HK-2 (cell line): ENCODE results near the gene BDH2.

Source experiments
- DNase-seq: peaks from one replicate; pipeline ENCODE4 v3.0.0-alpha.2; 2018; ENCODE audit not compliant: unreplicated experiment

Gene BDH2

DNA sequence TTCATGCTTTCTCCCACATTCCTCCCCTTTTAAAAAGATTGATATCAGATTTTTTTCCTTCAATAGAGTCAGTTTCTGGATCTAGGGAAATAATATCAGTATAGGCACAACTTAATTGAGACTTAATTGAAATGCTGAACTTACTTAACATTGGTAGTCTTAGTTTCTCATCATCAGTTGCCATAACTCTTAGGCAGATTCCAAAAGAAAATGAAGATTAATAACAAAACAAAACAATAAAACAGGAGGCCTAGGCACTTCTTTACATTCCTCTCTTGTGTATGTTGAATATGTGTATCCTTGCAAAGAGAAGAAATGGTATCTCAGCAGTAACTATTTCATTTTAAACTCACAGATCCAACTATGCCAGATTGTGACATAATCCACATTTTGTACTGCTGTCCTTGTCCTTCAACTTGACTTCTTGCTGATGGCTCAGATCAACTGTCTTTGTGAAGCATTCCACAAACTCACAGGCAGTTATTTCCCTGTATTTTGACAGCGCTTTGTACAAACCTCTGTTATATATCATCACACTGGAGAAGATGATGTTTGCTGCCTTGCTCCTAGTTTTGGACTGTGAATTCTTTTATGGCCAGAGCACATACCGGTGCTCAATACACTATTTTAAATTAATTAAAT is 14.0 kb downstream of the BDH2 start:
- no peak for DNase-seq

- DNase-seq: no peak
Measured at GRCh38 chr4:103079621-103080020, 20.0 kb downstream of the BDH2 start.

GRCh38 chr4:103076747-103077347 is 22.8 kb downstream of the BDH2 start, which contains the start of gene SLC9B2:
TSS of gene SLC9B2 (minus strand) at chr4:103076761. CDS start at chr4:103067550, 9,211 bp downstream.
- no peak for DNase-seq

DNA sequence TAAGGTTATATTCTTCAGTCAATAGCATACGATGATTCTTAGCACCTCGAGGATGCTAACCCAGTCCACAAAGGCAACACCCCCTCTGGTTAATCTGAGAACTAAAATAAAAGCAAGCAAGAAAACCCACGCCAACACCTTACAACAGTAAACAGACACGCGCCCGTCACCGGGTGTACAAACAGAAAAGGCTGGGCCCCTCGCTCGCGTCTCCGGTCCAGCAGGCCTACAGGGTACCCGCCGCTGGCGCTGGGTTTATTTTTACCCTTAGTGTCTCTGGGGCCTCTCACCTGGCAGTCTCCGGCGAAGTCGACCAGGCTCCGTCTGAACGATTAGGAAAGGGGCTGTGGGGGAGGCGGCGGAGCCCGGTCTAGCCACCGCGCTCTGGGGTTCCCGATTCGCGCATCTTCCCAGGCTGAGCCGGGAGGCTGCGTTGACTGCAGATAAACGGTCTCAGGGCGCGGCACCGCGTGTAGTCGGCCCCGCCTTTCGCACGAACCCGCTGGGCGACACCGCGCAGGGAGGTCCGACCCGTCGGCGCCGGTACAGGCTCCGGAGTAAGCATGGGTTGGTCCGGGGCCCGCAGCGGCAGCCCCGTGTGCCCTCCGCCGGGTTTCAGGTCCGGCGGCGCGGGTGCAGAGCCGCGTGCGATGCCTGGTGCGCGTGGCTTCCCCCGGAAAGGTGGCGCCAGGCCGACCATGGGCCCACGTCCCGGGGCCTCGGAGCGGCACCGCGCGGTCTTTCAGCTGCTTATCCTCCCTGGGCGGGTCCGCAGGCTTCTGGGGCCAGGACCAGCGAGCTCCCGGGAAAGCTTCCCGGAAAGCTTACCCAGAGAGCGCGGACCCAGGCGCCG is 23.5 kb downstream of the BDH2 start:
- DNase-seq: peak; percentile 68

GRCh38 chr4:103075435-103075893 is 24.2 kb downstream of the BDH2 start:
- DNase-seq: no peak

DNA sequence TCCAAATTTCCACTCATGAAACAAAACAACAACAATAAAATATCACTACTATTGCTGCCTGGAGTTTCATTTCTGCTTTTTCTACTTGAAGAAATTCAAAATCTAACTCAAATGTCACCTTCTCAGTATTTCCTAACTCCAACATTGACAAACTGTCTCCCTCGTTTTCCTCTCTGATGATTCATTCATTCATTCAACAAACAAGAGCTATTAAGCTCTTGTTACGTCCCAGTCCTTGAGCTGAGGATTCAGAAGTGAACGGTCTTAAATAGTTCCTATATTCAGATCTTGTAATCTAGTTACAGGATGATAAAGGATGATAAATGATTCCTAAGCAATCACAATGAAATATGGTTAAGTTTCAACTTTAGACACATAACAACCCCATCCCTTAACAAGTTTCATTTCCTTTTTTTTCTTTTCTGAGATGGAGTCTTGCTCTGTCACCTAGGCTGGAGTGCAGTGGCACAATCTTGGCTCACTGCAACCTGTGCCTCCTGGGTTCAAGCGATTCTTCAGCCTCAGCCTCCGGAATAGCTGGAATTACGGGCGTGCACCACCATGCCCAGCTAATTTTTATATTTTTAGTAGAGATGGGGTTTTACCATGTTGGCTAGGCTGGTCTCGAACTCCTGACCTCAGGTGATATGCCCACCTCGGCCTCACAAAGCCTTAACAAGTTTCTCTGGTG is 24.7 kb downstream of the BDH2 start:
- DNase-seq: no peak

GRCh38 chr4:103073792-103074438 is 25.7 kb downstream of the BDH2 start:
- DNase-seq: no peak

DNA sequence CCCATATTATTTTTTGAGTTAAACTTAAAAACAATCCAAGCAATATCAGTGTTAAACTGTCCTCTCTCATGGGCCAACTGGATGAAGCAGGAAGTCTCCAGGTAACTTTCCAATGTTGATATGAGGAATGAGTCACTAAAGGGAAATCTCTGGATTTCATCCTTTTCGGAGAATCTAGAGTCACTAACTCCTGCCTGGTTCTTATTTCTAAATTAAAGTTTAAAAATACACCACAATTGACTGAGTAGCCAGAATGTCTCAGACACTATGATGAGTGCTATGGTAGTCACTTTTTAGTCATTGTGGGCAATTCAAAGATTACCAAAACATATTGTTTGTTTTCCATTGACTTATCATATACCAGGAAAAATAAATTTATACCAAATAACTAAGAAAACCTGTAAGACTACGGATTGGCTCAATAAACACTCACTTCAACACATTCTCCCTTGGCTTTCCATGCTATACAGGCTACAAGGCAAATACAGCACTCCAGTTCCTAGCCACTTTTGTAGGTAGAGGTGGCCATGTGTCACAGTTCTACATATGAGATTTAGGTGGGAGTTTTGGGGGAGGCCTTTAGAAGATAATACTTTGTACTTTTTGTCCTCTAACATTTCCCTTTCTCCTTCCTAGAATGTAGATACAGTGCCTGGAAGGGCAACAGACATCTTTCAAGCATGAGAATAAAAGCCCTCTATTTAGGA is 31.6 kb downstream of the BDH2 start:
- no peak for DNase-seq

DNA sequence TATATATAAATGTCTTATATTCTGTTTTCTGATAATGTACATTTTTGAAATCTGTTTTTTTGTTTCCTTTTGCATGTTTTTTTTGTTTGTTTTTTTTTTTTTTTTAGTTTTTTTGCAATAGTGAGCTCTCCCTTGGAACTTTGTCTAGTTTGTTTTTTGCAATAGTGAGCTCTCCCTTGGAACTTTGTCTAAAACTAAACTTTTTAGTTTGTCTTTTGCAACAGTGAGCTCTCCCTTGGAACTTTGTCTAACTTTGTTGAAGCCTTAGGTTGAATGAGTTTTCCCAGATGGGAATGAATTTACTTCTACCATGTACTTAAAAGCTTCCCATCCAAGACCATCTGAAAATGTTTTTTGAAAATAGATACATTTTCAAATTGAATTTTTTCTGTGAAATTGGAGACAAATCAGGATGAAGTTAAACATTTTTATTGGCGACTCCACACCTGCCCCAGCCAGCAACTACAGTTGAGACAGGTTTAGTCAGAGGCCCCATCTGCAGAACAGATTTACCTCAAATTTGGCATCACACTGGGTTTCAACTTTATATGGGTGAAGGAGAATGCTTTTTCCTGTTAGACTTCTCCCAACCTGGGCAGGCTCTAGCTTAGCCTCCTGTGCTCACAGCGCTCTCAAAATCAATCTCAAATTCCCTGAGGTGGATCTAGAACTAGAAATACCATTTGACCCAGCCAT is 39.0 kb downstream of the BDH2 start:
- DNase-seq: no peak

GRCh38 chr4:103054030-103054429 is 45.6 kb downstream of the BDH2 start:
- DNase-seq: no peak

DNA sequence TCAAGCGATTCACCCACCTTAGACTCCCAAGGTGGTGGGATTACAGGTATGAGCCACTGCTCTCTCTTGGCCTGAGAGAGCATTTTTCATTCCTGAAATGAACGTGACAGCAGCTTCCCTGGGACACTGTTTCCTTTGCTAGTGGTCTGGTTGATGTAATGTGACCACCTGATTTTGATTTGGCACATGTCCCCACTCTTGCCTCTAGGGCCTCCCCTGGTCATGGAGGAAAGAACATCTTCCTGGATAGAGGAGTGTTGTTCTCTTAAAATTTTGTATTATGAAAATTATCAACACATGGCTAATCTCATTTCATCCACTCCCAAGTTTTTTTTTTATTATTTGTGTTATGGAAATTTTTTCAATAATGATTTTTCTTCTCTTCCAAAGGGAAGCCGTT is 46.9 kb downstream of the BDH2 start:
- no peak for DNase-seq

GRCh38 chr4:103052145-103052544 is 47.5 kb downstream of the BDH2 start:
- no peak for DNase-seq

GRCh38 chr4:103050736-103051436 is 48.7 kb downstream of the BDH2 start:
- DNase-seq: no peak

- DNase-seq: no peak
Measured at GRCh38 chr4:103046416-103047290, 53.0 kb downstream of the BDH2 start.

DNA sequence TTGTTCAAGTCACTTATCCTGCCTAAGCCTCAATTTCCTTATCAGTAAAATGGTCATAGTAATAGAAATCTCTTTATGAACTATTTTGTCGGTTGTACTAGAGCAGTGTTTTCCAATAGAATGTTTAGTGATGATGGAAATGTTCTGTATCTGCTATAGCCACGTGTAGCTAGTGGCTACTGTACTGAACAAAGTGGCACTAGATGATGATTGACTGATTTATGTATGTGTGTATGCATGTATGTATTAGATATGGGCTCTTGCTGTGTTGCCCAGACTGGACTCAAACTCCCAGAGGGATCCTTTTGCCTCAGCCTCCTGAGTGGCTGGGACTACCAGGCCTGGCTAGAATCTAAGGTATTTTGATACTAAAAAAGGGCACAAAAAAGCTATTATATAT is 55.5 kb downstream of the BDH2 start:
- no peak for DNase-seq

GRCh38 chr4:103036169-103036568 is 63.5 kb downstream of the BDH2 start:
- DNase-seq: no peak

- DNase-seq: peak; percentile 20
Measured at GRCh38 chr4:103032574-103032973, 67.1 kb downstream of the BDH2 start.

DNA sequence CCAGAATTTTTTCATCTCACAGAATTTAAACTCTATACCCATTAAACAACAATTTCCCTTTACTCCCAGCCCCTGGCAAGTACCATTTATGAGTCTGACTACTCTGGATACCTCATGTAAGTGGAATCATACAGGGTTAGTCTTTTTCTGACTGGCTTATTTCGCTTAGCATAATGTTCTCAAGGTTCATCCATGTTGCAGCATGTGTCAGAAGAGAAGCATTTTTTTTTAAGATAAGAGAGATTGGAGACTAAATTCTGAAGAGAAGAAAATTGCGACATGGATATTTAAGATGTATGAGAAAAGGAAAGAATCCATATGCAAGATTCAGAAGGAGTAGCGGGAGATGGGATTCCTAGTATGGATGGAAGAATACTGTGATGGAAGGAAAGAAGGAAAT is 68.8 kb downstream of the BDH2 start:
- no peak for DNase-seq

GRCh38 chr4:103029300-103029699 is 70.3 kb downstream of the BDH2 start:
- no peak for DNase-seq
